HepG2 (cell line): ENCODE data around the gene EFCAB13.

ENCODE experiments used
- KDM1A ChIP-seq: IDR thresholded peaks from 2 replicates; pipeline ENCODE4 v1.6.1; 2016; ENCODE audit warnings: missing compliant biosample characterization
- PITX1 ChIP-seq: sonication (generic); formaldehyde crosslinking; IDR thresholded peaks from 2 replicates; pipeline ENCODE4 v1.5.1; 2020; ENCODE audit warnings: mild to moderate bottlenecking, missing genetic modification reagents
- POLR2A ChIP-seq, 2 experiments: IDR thresholded peaks; 2 replicates each; pipeline ENCODE4 v1.6.1; 2011; ENCODE audit warnings: low read depth in 2 of 2, low read length in 2 of 2, mild to moderate bottlenecking in 1 of 2, moderate library complexity in 1 of 2; ENCODE audit not compliant: insufficient read depth in 1 of 2
- ZBTB8A ChIP-seq: sonication (generic); formaldehyde crosslinking; IDR thresholded peaks from 2 replicates; pipeline ENCODE4 v1.4.0; 2020; ENCODE audit warnings: mild to moderate bottlenecking, low read depth, missing genetic modification reagents, borderline replicate concordance
- TF ChIP-seq, protein P1 (sequence below): sonication (generic); formaldehyde crosslinking; IDR thresholded peaks from 2 replicates; pipeline ENCODE4 v1.5.0; 2020; ENCODE audit warnings: missing genetic modification reagents
- TF ChIP-seq, protein P2 (sequence below): conservative IDR thresholded peaks from 2 replicates; pipeline ENCODE4 v1.6.1; 2018; ENCODE audit warnings: missing genetic modification reagents
- TF ChIP-seq, protein P3 (sequence below): sonication (generic); formaldehyde crosslinking; IDR thresholded peaks from 2 replicates; pipeline ENCODE4 v1.5.0; 2020; ENCODE audit warnings: mild to moderate bottlenecking, missing genetic modification reagents, moderate library complexity

DNA sequence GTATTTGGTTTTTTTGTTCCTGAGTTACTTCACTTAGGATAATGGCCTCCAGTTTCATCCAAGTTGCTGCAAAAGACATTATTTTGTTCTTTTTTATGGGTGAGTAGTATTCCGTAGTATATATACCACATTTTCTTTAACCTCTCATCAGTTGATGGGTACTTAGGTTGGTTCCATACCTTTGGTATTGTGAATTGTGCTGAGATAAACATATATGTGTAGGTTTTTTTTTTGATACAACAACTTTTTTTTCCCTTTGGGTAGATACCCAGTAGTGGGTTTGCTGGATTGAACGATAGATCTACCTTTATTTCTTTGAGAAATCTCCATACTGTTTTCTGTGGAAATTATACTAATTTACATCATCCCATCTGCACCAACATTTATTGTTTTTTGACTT is 6.8 kb downstream of the EFCAB13 start:
- TF ChIP-seq, protein P1, sequence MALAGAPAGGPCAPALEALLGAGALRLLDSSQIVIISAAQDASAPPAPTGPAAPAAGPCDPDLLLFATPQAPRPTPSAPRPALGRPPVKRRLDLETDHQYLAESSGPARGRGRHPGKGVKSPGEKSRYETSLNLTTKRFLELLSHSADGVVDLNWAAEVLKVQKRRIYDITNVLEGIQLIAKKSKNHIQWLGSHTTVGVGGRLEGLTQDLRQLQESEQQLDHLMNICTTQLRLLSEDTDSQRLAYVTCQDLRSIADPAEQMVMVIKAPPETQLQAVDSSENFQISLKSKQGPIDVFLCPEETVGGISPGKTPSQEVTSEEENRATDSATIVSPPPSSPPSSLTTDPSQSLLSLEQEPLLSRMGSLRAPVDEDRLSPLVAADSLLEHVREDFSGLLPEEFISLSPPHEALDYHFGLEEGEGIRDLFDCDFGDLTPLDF = no peak
- no peak for TF ChIP-seq ZBTB8A (CRISPR knock-in tag)
- TF ChIP-seq, protein P2, sequence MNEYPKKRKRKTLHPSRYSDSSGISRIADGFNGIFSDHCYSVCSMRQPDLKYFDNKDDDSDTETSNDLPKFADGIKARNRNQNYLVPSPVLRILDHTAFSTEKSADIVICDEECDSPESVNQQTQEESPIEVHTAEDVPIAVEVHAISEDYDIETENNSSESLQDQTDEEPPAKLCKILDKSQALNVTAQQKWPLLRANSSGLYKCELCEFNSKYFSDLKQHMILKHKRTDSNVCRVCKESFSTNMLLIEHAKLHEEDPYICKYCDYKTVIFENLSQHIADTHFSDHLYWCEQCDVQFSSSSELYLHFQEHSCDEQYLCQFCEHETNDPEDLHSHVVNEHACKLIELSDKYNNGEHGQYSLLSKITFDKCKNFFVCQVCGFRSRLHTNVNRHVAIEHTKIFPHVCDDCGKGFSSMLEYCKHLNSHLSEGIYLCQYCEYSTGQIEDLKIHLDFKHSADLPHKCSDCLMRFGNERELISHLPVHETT (CRISPR knock-in tag) = no peak
- no peak for TF ChIP-seq PITX1 (CRISPR knock-in tag)
- no peak for TF ChIP-seq POLR2A (IDR thresholded peaks at IDR 0.05; ENCODE audit: insufficient read depth in 1 of 2, low read depth in 2 of 2, low read length in 2 of 2)
- TF ChIP-seq, protein P3, sequence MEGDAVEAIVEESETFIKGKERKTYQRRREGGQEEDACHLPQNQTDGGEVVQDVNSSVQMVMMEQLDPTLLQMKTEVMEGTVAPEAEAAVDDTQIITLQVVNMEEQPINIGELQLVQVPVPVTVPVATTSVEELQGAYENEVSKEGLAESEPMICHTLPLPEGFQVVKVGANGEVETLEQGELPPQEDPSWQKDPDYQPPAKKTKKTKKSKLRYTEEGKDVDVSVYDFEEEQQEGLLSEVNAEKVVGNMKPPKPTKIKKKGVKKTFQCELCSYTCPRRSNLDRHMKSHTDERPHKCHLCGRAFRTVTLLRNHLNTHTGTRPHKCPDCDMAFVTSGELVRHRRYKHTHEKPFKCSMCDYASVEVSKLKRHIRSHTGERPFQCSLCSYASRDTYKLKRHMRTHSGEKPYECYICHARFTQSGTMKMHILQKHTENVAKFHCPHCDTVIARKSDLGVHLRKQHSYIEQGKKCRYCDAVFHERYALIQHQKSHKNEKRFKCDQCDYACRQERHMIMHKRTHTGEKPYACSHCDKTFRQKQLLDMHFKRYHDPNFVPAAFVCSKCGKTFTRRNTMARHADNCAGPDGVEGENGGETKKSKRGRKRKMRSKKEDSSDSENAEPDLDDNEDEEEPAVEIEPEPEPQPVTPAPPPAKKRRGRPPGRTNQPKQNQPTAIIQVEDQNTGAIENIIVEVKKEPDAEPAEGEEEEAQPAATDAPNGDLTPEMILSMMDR (CRISPR knock-in tag) = no peak
- TF ChIP-seq KDM1A (CRISPR knock-in tag) = no peak
